ENCODE data around the gene HAUS7.

Gene HAUS7

GRCh38 chrX:153434801-153435200 is 35.6 kb downstream of the HAUS7 start:
- DNase-seq: no peak

DNA sequence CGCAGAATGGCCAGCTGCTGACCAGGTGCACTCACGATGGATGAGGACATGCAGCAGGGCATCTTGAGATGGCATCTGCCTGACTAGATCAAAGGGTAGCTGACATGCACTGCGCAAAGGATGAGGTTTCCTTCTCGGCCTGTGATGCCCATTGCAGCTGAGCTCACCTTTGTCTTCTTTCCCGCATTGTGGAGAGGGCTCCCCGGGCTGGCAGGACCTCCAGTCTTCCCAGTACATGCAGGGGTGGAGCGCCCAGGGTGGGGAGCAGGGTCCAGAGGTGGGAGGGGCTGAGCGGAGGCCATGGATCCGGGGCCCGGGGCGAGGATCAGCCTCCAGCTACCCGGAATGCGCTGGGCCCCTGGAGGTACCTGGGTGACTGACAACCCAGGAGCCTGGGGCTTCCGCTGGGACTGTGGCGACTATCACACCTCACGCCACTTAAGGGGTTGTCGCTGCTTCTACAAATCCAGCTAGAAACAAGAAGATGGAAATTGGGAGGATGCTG is 36.5 kb downstream of the HAUS7 start:
- no peak for DNase-seq

- DNase-seq: no peak
These were observed 37.2 kb downstream of the HAUS7 start for GRCh38 chrX:153433161-153433680.

DNA sequence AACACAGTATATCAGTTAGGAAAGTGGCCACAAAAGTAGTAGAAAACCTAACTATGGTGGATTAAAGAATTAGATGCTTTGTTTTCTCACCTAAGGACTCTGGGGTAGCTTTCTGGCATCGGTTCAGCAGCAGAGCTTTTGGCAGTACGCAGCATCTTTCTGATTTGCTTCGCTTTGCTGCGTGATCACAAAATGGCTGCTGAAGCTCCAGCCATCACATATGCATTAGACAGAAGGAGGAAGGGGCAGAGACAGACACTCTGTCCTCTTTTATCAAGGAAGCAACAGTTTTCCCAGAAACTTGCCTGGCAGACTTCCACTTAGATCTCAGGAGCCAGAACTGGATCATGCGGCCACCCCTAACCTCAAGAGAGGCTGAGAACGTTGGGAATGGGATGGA is 39.6 kb downstream of the HAUS7 start:
- DNase-seq: no peak

DNA sequence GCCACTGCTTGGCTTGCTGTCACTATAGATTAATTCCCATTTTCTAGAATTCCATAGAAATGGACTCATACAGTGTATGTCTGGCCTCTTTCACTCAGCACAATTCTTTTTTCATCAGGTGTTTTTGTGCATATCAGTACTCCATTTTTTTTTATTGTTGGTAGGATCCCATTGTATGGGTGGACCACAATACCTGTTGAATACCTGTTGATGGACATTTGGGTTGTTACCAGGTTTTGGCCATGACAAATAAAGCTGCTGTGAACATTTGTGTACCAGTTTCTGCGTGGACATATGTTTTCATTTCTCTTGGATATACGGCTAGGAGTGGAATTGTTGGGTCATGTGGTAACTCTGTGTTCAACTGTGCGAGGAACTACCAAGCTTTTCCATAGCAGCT is 44.2 kb downstream of the HAUS7 start:
- DNase-seq: no peak

DNA sequence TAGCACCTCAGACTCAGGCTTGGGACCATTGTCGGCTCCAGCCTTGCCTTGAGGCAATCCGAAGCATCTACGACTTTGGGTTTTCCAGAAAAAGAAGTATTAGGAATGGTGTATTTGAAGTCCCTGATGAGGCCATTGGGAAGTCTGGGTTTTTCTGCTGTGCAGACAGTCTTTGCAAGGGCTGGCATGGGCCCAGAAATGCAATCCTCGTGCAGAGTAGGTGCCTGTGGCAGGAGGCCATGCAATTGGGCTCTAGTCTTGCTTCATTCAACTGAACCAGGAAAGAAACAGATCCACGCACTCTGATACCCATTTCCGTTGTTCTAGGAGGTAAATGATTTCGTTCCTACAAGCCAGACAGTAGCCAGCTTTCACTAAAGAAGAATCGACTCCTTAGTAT is 46.7 kb downstream of the HAUS7 start:
- DNase-seq: no peak

DNA sequence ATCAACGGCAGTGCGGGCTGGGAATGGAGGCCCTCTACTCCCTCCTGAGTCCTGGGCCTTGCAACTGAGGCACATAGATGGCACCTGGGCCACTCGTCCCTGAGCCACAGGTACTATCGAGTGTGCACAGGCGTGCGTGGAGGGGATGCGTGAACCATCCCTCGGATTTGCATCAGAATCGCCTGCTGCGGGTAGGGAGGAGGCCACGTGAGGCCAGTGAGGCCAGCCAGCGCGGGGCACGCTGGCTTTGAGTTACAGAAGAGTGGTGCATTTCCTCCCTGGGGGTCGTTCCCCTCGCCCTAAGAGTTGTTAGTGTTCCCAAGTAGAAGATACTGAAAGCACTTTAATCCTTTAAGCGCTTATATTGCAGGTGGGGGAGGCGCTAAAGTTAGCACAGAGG is 48.5 kb downstream of the HAUS7 start:
- no peak for DNase-seq

DNA sequence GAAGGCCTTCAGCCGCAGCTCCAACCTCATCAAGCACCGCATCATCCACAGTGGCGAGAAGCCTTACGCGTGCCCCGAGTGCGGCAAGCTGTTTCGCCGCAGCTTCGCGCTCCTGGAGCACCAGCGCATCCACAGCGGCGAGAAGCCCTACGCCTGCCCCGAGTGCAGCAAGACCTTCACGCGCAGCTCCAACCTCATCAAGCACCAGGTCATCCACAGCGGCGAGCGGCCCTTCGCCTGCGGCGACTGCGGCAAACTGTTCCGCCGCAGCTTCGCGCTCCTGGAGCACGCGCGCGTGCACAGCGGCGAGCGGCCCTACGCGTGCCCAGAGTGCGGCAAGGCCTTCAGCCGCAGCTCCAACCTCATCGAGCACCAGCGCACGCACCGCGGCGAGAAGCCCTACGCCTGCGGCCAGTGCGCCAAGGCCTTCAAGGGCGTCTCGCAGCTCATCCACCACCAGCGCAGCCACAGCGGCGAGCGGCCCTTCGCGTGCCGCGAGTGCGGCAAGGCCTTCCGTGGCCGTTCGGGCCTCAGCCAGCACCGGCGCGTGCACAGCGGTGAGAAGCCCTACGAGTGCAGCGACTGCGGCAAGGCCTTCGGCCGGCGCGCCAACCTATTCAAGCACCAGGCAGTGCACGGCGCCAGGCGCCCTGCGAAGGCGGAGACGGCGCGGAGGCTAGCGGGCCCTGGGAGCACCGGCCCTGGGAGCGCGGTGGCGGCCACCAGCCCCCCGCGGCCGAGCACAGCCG is 49.4 kb downstream of the HAUS7 start:
- DNase-seq: no peak

DNA sequence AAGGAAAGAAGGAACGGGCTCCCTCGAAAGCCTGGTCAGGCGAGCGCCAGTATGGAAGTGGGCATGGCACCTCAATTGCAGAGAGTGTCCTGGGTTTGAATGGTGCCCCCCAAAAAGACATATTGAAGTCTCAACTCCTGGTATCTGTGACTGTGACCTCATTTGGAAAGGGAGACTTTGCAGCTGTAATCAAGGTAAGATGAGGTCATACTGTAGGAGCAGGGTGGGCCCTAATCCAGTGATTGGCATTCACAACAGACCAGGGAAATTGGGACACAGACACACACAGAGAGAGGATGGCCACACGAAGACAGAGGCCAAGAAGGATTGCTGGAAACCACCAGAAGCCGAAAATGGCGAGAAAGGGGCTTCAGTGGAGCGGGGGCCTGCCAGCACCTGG is 52.7 kb downstream of the HAUS7 start:
- DNase-seq: no peak

- DNase-seq: peak in 1 of 3 experiments; percentile 10
These were observed 53.5 kb downstream of the HAUS7 start for GRCh38 chrX:153416781-153417450.

DNA sequence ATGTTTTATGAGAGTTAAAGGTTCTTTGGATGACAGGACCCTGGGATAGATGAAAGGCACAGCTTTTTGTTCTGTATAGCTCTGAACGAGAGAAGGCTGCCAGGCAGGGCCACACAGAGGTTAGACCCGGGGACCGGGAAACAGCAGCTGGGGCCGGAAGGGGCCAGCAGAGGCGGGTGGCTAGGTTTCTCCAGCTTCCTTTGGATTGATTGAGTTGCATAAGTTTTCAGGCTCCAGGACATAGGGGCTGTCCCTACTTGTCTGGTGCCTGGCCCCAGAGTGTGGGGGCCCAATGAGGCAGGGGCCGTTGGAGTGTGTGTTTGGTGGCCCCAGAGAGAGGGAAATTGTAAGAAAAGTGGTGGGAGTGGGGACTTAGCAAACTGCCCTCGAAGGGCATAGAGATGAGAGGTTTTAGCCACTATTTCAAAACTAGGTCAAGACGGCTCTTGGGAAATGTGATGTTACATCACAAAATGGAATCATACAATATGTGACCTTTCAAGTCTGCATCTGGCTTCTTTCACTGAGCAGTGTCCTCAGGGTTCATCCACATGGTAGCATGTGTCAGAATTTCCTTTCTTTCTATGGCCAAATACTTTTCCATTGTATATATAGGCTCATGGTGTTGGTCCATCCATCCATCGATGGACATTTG is 55.4 kb downstream of the HAUS7 start:
- DNase-seq: no peak

- no peak for DNase-seq
These were observed 56.6 kb downstream of the HAUS7 start for GRCh38 chrX:153413731-153414130.

- DNase-seq: no peak
These were observed 57.3 kb downstream of the HAUS7 start for GRCh38 chrX:153412746-153413720.

DNA sequence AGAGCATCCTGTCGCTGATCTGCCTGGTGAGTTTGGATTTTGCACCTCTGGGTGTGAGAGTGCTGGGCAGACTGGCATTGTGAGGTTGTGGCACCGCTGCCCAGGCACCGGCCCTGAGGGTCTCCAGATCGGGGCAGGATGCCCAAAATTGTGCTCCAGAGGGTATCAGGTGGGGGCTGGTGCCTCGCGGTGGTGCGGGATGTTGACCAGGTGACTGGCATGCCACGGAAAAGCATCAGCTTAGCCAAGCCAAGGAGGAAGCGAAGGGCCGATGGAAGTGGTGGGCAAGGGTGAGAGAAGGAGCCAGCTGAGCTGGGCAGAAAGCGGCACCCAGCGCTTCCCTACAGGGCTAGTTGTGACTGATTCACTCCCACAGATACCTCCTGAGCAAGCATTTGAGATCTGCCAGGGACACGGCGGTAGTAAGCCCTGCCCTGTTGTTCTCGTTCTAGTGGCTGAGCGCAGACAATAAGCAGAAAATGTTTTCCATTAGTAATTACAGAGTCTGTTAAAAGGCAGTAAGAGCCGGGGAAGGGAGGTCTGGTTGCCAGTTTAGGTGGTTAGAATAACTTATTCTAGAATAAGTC is 58.3 kb downstream of the HAUS7 start:
- DNase-seq: peak; percentile 23 to 63 (median 48)

DNA sequence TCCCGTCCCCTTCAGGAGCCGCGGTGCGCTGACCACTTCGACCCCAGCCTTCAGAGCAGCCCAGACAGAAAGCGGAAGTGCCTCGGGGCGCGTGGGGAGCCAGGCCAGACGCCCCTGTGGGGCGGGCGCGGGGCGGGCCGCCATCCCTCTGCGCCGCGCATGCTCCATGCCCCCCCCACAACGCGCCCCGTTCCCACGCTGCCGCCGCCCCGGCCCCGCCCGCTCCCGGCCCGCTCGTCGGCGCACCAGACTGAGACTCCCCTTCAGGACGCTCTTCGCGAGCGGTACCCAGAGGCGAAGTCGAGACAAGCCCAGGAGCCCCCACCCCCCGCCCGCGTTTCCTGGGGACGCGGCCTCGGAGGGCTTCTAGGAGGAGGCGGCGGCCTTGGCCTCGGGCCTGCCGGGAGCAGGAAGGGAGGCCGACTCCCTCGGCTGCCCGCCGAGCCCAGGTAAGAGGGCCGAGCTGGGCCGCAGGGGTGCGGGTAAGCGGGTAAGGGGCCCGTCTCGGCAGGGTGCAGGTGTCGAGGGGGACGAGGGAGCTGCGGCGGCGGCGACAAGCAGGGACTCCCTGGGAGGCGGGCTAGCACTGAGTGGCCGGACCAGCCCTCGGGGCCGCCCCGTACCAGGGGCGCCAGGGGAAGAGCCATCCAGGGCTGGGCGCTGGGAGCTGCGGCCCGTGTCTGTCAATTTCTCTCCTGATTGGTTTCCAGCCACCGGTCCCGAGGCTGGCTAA is 59.0 kb downstream of the HAUS7 start, which contains the start of gene ZFP92:
Gene ZFP92, plus strand, starts transcription at position 218 of the 733 bp plus-strand sequence. CDS start 6,851 bp downstream, outside the sequence.
- peak in 2 of 3 experiments; percentile 24 for DNase-seq

DNA sequence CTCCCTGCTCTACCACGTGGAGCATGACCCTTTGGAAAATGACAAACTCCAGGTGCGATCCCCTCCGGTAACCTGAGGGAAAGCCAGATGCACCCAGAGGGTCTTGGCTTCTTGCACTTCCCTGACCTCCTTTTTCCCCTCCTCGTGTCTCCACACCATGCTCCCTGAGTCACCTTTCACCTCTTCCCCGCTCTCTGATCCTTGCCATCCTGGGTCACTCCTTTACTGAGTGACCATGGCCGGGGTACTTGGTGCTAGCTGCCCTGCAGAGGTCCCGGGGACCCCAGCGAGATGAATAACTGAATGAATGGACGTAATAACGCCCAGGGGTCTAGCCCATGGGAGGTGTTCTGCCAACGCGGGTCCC is 59.5 kb downstream of the HAUS7 start:
- DNase-seq: no peak

GRCh38 chrX:153410373-153410772 is 60.0 kb downstream of the HAUS7 start:
- no peak for DNase-seq

GRCh38 chrX:153409414-153410101 is 60.8 kb downstream of the HAUS7 start:
- DNase-seq: no peak

GRCh38 chrX:153408871-153409351 is 61.5 kb downstream of the HAUS7 start:
- no peak for DNase-seq

- DNase-seq: no peak
These were observed 62.1 kb downstream of the HAUS7 start for GRCh38 chrX:153408221-153408721.

Measured in NCI-H1417 (cell line).